Gastroesophageal sphincter (tissue), 4 donors: Measurements from ENCODE around the gene ZNF189. TPM values are rescaled to one million over a fixed set of nuclear protein-coding genes. Genes with fewer than 3 reads are reported as not detected.
A peak's percentile ranks its signal among the peaks of the same experiment; 100 is the strongest.
"Not testable (repeated sequence)": the region's sequence is repeated elsewhere in the genome, so short reads cannot be mapped to it uniquely, and the experiment has no call there.

Source experiments
- ATAC-seq: fragments of 150-250 bp; one replicate; pipeline ENCODE4 v1.9.1; 2016; ENCODE audit warnings: mild to moderate bottlenecking, moderate library complexity
- H3K27ac ChIP-seq, 4 donors: fragments of 200-600 bp; sonication (generic) in 3 of 4; 1 replicate in 3 of 4; 2 replicates in 1 of 4; pipeline ENCODE4 v1.5.1; 2016 to 2019
- H3K27me3 ChIP-seq: fragments of 200-600 bp; sonication (generic); one replicate; pipeline ENCODE4 v1.5.1; 2019
- H3K36me3 ChIP-seq, 2 donors: fragments of 200-600 bp; sonication (generic); one replicate each; pipeline ENCODE4 v1.5.1; 2019; ENCODE audit warnings: control low read depth in 1 of 2
- H3K4me1 ChIP-seq, 3 donors: fragments of 200-600 bp; sonication (generic); 1 replicate in 2 of 3; 2 replicates in 1 of 3; pipeline ENCODE4 v1.5.1; 2016 to 2019; ENCODE audit warnings: control low read depth in 2 of 3
- H3K4me3 ChIP-seq, 2 donors: fragments of 200-600 bp; sonication (generic); one replicate each; pipeline ENCODE4 v1.5.1; 2019; ENCODE audit warnings: mild to moderate bottlenecking in 1 of 2, moderate library complexity in 1 of 2
- H3K9me3 ChIP-seq, 3 donors: fragments of 200-600 bp; sonication (generic); one replicate each; pipeline ENCODE4 v1.5.1; 2017 to 2019; ENCODE audit warnings: control low read depth in 2 of 3
- EP300 ChIP-seq: sonication (generic); formaldehyde crosslinking; IDR thresholded peaks from one replicate; pipeline ENCODE4 v1.6.1; 2017; ENCODE audit warnings: antibody characterized with exemption, mild to moderate bottlenecking
- POLR2A ChIP-seq, 2 donors: fragments of 450-650 bp; IDR thresholded peaks; one replicate each; pipeline ENCODE4 v1.6.1; 2017; ENCODE audit warnings: antibody characterized with exemption in 2 of 2, mild to moderate bottlenecking in 2 of 2, moderate library complexity in 1 of 2
- POLR2AphosphoS5 ChIP-seq: sonication (generic); formaldehyde crosslinking; IDR thresholded peaks from one replicate; pipeline ENCODE4 v1.6.1; 2017; ENCODE audit warnings: antibody characterized with exemption
- WGBS, 2 donors: methylation state at CpG; one replicate each; pipeline ENCODE4 v1.1.5; 2018; ENCODE audit warnings: low coverage in 1 of 2; 5-methylcytosine and 5-hydroxymethylcytosine counted together
- total RNA-seq, 4 donors: library from RNA; depleted of rRNA; stranded (reverse); fragments of >200 nt; gene quantifications; one replicate each; pipeline ENCODE4 v1.1.0, GENCODE V29; 2016
- TF ChIP-seq, protein P1 (sequence below), 4 experiments: fragments of 200-600 bp in 2 of 4; fragments of 450-650 bp in 2 of 4; sonication (generic) in 1 of 4; IDR thresholded peaks; one replicate each; pipeline ENCODE4 v1.5.1; 2017 to 2019; ENCODE audit warnings: antibody characterized with exemption in 4 of 4, mild to moderate bottlenecking in 2 of 4, moderate library complexity in 2 of 4

ZNF189 gene
- total RNA-seq, 4 donors from 2014 or later: 19.0 to 21.9 (median 20.5) TPM

DNA sequence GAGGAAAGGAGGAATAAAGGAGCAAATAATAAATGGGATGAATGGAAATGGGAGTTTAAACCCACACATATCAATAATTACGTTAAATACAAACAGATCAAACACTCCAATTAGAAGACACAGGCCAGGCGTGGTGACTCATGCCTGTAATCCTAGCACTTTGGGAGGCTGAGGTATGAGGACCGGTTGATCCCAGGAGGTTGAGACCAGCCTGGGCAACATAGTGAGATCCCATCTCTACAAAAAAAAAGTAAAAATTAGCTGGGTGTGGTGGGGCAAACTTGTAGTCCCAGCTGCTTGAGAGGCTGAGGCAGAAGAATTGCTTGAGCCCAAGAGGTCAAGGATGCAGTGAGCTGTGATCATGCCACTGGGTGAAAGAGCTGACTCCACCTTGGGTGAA, 17.5 kb upstream of the ZNF189 start:
- Histone ChIP-seq H3K4me1 (no peaks in the 10 kb centered on the region), H3K27me3 (no peaks in the 10 kb centered on the region), H3K9me3 (peaks cover 0 to 8% (median 0%) of the 10 kb centered on the region in 3 donors), H3K36me3 (no peaks in the 10 kb centered on the region), H3K4me3 (no peak overlapping the region), H3K27ac (no peak overlapping the region)
- WGBS, 2 donors: 87 to 90% methylated on average over 3 of the region's 3 CpGs
- TF ChIP-seq EP300: no peak
- no peak for TF ChIP-seq POLR2AphosphoS5
- TF ChIP-seq, protein P1, sequence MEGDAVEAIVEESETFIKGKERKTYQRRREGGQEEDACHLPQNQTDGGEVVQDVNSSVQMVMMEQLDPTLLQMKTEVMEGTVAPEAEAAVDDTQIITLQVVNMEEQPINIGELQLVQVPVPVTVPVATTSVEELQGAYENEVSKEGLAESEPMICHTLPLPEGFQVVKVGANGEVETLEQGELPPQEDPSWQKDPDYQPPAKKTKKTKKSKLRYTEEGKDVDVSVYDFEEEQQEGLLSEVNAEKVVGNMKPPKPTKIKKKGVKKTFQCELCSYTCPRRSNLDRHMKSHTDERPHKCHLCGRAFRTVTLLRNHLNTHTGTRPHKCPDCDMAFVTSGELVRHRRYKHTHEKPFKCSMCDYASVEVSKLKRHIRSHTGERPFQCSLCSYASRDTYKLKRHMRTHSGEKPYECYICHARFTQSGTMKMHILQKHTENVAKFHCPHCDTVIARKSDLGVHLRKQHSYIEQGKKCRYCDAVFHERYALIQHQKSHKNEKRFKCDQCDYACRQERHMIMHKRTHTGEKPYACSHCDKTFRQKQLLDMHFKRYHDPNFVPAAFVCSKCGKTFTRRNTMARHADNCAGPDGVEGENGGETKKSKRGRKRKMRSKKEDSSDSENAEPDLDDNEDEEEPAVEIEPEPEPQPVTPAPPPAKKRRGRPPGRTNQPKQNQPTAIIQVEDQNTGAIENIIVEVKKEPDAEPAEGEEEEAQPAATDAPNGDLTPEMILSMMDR (IDR thresholded peaks at IDR 0.05): no peak
- TF ChIP-seq POLR2A (IDR thresholded peaks at IDR 0.05): no peak
- ATAC-seq: no peak

DNA sequence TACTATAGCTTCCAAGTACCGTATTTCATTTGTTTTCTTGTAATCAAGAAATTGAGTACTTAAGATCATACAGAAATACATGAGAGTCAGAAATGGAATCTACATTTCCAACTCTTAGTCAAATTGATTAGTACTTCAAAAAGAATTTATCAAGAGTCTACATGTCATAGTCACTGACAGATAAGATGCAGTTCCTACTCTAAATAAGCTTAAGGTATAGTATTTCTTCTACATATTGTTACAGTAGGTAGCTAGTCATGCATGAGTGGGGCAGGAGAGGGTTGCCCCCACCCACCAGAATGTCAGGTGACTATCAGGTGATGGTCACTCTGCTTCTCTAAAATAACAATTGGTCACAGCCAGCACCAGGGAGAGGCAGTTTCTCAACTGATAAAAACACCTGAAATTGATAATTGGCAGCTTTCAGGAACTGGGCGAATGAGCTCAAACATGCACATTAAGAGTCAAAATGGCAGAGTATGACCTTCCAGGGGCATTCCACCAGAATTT, 16.8 kb upstream of the ZNF189 start:
- Histone ChIP-seq H3K4me1 (no peaks in the 10 kb centered on the region), H3K27ac (no peak overlapping the region), H3K9me3 (peaks cover 0 to 8% (median 0%) of the 10 kb centered on the region in 3 donors), H3K27me3 (no peaks in the 10 kb centered on the region), H3K4me3 (no peak overlapping the region), H3K36me3 (no peaks in the 10 kb centered on the region)
- ATAC-seq: no peak
- 69 to 79% methylated on average over 2 of the region's 2 CpGs for WGBS, 2 donors
- TF ChIP-seq, protein P1 (IDR thresholded peaks at IDR 0.05): no peak
- TF ChIP-seq POLR2A (IDR thresholded peaks at IDR 0.05) (no peak), EP300 (no peak), POLR2AphosphoS5 (no peak)

DNA sequence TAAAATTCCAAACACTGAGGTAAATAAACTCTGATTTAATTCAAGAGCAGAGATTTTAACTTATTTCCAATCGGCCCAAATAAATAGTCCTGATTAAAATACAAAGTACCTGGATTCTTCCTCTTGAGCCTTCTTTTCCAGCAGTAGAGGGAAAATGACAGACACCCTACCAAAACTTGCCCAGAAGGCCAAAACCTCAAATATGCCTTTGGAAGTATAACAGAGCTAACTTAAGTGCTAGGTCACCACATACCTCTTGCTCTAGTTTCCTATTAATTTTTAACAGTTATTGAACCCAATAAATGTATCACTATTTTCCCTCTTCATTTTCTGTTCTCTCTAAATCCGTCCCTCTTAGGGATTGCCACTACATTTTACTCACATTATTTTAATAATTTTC, 15.3 kb upstream of the ZNF189 start:
- peaks cover 0 to 8% (median 0%) of the 10 kb centered on the region in 3 donors for H3K9me3 ChIP-seq
- no peak overlapping the region for H3K27ac ChIP-seq
- H3K36me3 ChIP-seq: peaks cover 0 to under 1% of the 10 kb centered on the region in 2 donors
- 92 to 93% methylated on average over 2 of the region's 2 CpGs for whole genome bisulfite sequencing, 2 donors
- no peak for ATAC-seq
- TF ChIP-seq POLR2A (IDR thresholded peaks at IDR 0.05) (no peak), EP300 (no peak), POLR2AphosphoS5 (no peak)
- TF ChIP-seq, protein P1 (IDR thresholded peaks at IDR 0.05): no peak
- H3K27me3 ChIP-seq: no peaks in the 10 kb centered on the region
- H3K4me3 ChIP-seq: no peak overlapping the region
- H3K4me1 ChIP-seq: no peaks in the 10 kb centered on the region

DNA sequence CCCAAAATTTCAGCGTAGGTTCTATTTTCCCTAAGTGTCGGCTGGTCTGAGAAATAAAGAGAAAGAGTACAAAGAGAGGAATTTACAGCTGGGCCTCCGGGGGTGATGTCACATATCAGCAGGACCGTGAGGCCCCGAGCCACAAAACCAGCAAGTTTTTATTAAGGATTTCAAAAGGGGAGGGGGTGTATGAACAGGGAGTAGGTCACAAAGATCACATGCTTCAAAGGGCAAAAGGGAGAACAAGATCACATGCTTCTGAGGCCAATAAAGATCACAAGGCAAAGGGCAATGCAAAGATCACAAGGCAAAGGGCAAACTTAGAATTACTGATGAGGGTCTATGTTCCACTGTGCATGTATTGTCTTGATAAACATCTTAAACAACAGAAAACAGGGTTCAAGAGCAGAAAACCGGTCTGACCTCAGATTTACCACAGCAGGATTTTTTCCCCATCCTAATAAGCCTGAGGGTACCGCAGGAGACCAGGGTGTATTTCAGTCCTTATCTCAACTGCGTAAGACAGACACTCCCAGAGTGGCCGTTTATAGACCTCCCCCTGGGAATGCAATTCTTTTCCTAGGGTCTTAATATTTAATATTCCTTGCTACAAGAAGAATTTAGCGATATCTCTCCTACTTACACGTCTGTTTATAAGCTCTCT, 13.6 kb upstream of the ZNF189 start, which contains the start of gene BAAT:
TSS of gene BAAT (minus strand) at position 134 of the 664 bp plus-strand sequence. CDS start 13,602 bp downstream, outside the sequence.
- peaks cover 3 to 17% of the 10 kb centered on the region in 2 donors for H3K36me3 ChIP-seq
- not testable (repeated sequence) for ATAC-seq, H3K27me3 ChIP-seq, H3K4me1 ChIP-seq, H3K27ac ChIP-seq, H3K9me3 ChIP-seq, H3K4me3 ChIP-seq
- 88 to 97% methylated on average over 7 to 11 of the region's 11 CpGs for WGBS, 2 donors

DNA sequence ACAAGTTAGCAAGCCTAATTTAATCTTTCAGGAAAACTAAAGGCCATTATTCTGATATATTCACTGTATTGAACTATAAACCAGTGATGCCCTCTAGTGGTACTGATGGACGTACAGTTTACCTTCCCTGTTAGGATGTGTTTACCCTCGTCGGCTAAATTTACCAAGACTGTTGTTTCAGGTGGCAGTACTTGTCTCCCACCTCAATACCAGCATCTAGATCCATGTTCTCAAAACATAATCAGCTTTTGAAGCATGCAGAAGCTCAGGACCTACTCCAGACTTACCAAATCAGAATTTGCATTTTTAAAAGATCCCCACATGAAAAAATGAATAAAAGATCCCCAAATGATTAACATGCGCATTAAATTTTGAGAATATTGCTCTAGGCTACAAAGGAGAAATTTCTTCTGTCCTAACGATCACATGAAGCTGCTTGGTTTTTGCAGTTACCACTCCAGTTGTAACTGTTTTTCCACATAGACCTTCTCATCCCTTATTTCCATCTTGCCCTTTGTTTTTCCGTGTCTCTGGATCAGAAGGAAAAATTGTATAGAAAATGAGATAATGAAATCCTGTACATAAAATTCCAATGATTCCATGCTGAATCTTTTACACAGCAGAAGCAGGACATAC, 10.7 kb upstream of the ZNF189 start:
- Histone ChIP-seq H3K9me3 (peaks cover 0 to 11% (median 0%) of the 10 kb centered on the region in 3 donors), H3K4me1 (no peaks in the 10 kb centered on the region), H3K27ac (no peak overlapping the region), H3K36me3 (peaks cover 6 to 28% of the 10 kb centered on the region in 2 donors), H3K4me3 (no peak overlapping the region), H3K27me3 (no peaks in the 10 kb centered on the region)
- 57 to 63% methylated on average over 6 of the region's 6 CpGs for WGBS, 2 donors
- no peak for ATAC-seq
- TF ChIP-seq POLR2AphosphoS5 (no peak), EP300 (no peak)
- TF ChIP-seq, protein P1 (IDR thresholded peaks at IDR 0.05): peak in 1 of 4 experiments; percentile 46
